Measurements from ENCODE around the gene TMEM219.

The TMEM219 gene

GRCh38 chr16:29995324-29995910 is 33.5 kb downstream of the TMEM219 start, which contains the start of gene HIRIP3:
Gene HIRIP3 (minus strand): TSS chr16:29995617. CDS start chr16:29995605, 12 bp downstream.
- DNase-seq (ENCODE audit: low read depth in 3 of 3): peak; percentile 76 to 84 (median 80)

GRCh38 chr16:29995911-29996765 is 34.3 kb downstream of the TMEM219 start, which contains the start of gene INO80E:
Gene INO80E (plus strand): TSS chr16:29996241. CDS start chr16:29996311, 70 bp downstream.
- DNase-seq (ENCODE audit: low read depth in 3 of 3): peak; percentile 98 to 99 (median 99)

DNA sequence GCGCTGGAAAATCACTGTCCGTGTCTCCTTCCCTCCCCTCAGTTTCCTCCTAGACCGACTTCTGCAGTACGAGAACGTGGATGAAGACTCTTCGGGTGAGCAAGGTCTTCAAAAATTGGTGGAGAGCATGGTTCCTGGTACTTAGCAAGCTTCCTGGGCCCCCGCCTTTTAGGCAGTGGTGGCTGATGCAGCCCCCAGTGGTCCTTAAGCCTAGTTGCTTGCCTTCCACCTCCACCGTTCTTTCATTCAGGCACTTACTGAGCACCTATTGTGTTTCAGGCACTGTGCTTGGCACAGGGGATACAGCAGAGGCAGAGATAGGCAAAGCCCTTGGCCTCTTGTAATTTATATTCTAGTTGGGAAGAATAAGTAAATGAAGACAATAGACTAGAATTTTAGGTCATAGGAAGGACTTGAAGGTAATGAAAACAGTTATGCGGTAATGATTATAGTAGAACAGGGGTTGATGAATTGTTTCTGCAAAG is 34.9 kb downstream of the TMEM219 start:
- no peak for DNase-seq (ENCODE audit: low read depth in 3 of 3)

- no peak for DNase-seq (ENCODE audit: low read depth in 3 of 3)
Observed at GRCh38 chr16:29999605-30000004, 37.7 kb downstream of the TMEM219 start.

DNA sequence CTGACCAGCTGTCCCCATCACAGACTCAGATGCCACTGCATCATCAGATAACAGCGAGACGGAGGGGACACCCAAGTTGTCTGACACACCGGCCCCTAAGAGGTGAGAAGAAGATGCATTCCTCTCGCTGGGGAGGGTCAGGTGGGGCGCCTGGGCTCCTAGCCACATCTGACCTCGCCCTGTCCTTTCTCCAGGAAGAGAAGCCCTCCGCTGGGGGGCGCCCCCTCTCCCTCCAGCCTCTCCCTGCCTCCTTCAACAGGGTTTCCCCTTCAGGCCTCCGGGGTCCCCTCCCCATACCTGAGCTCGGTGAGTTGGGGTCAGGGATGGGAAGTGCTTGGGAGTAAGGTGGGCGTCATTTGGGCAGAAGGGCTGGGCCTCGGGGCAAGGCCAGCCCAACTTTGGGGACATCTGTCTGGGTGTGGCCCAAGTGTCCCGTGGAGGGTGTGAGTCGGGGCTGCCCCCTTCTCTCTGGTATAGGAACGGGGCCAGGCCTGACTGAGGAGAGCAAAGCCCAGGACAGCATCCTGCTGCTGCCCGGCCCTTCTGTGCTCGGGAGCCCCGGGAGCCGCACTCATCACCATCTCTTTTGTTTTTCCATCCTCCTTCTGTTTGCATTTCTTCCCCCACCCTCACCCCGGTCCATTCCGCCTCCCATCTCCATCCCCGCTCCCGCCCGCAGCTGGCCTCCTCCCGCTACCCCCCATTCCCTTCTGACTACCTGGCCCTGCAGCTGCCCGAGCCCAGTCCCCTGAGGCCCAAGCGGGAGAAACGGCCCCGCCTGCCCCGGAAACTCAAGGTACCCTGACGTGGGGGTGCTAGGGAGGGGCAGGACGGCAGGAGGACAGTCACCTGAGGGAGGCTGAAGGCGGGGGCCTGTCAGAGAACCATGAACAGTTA is 39.1 kb downstream of the TMEM219 start:
- DNase-seq (ENCODE audit: low read depth in 3 of 3): no peak

DNA sequence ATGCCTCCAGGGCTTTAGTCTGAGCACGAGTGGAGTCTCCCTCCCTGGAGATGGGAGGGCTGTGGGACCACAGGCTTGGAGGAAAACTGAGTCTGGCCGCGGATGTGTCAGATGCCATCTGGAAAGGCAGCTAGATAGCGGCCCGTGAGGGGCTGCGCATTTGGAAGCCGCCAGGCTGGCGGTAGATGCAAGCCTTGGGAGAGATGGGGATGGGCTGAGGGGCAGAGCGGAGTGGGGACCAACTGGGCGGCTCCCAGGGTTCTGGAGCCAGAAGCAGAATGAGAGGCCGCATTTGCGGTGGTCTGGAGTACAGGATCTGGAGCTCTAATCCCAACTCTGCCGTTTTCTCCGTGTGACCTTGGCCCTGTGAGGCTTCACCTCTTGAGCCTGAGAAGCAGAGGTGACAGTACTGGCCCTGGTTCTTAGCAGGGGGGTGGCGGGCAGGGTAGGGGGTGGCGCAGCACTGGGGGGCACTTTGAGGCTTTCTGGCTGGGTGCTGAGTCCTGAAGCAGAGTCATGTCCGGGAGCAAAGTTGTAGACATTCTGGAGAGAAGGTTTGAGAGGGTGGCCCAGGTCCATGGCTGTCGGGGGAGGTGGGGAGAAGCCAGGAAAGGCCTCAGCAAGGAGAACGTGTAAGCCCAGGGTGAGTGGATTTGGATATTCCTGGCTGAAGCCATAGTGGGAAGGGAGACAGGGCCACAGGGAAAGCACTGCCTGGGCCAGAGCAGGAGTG is 40.9 kb downstream of the TMEM219 start:
- DNase-seq (ENCODE audit: low read depth in 3 of 3): no peak

- DNase-seq (ENCODE audit: low read depth in 3 of 3): no peak
Observed at GRCh38 chr16:30003670-30004423, 42.0 kb downstream of the TMEM219 start.

DNA sequence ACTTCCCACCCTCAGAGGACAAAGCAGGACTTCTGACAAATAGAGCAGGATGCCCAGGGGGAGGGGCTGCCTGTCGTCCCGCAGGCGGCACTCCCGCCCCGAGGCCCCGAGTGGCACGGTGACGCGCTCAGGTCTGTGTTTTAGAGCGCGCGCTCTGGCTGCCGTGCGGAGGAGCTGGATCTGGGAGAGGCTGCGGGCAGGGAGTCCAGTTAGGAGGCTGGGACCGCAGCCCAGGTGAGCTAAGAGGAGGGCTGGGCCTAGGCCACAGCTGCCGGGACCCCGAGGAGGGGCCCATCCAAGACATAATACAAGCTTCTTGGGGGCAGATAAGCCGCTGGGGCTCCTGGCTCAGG is 42.5 kb downstream of the TMEM219 start:
- no peak for DNase-seq (ENCODE audit: low read depth in 3 of 3)

DNA sequence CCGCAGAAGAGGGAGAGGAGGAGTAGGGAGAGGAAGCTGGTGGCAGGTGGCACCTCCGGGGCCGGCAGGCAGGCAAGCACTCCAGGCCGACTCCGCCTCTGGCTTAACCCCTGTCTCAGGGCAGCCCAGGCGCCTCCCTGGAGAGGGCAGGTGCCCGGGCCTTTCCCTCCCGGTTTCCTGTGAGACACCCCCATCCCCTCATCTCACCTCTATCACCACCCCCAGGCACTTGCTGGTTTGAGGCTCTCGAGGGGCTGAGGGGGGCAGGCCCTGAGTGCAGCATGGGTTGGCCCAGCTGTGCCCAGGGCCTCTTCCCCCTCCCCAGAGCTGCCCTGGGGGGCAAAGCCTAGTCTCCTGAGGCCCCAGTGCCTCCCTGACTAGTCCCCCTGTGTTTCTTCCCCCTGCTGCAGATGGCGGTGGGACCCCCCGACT is 42.9 kb downstream of the TMEM219 start:
- no peak for DNase-seq (ENCODE audit: low read depth in 3 of 3)

DNA sequence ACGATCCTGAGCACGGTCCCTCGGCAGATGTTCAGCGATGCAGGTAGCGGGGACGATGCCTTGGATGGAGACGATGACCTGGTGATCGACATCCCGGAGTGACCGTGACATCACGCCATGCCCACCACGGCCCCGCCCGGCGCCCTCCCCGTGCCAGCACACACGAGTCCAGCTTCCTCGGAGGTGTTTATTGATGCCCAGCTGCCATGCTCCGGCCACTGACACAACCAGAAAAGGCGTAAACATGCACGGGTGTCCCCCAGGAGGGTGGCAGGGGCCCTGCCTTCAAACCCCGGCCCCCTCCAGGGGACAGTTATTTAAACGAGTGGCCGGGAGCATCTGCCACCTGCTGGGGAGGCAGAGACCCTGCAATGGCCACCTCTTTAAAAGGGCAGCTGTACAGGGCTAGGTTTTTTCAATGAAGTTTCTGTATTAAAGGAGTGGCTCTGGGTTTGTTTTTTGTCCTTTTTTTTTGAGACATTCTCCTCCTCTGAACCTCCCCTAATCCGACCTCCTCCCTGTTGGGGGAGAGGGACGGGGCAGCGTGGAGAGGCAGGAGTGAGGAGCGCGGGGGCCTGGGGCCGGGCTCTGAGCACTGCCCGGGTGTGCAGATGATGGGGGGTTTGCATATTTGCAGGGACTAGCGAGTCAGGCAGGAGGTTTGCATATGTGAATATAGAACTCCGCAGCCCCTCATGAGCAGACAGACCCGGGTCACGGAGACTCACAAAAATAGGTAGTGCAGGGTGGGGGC is 43.6 kb downstream of the TMEM219 start:
- DNase-seq (ENCODE audit: low read depth in 3 of 3): no peak

DNA sequence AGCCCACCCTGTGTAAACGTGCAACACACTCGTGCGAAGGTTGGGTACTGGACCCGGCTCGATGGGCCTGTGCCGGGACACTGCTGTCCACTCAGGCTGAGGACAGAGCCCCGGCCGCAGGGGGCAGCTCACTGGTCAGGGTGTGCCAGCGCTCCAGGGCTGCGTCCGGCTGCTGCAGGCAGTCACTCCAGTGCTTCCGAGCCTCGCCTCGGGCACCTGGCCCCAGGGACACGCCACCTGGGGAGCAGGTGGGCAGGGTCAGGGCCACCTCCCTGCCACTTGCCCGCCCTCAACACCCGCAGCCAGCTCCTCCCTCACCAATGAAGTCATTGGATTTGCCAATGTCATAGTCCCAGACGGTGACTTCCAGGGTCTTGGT is 44.2 kb downstream of the TMEM219 start:
- DNase-seq (ENCODE audit: low read depth in 3 of 3): no peak

DNA sequence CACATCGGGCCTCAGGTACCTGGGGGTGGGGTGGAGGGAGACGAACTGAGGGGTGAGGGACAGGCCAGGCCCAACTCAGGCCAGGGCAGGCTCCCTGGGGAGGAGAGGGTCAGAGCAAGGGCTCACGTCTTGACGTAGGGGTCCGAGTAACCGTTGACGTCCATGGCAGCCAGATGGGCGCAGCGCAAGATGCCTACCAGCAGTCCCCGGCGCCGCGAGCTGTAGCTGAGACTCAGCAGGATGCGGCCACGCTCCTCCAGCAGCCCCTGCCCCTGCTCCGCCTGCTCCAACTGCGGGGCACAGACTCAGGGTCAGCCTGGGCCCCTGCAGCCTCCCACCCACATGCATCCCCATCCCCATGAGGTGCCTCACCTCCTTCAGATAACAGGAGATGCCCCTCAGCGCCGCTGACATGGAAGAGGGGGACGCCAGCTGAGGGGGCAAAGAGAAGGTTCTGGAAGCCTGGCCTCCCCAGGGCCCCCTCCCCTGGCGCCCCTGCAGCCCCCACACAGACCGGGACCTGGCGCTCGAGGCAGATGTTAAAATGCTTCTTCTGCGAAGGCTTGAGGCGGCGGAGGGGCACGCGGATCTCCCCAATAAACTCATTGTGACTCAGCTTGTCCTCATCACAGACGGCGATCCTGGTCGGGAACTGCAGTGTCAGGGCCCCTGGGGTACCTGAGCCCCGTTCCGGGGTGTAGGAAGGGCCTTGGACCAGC is 44.9 kb downstream of the TMEM219 start:
- DNase-seq (ENCODE audit: low read depth in 3 of 3): no peak

- no peak for DNase-seq (ENCODE audit: low read depth in 3 of 3)
Observed at GRCh38 chr16:30007378-30007895, 45.6 kb downstream of the TMEM219 start.

- DNase-seq (ENCODE audit: low read depth in 3 of 3): no peak
Observed at GRCh38 chr16:30009085-30009862, 47.4 kb downstream of the TMEM219 start.

GRCh38 chr16:30009990-30010843 is 48.3 kb downstream of the TMEM219 start:
- no peak for DNase-seq (ENCODE audit: low read depth in 3 of 3)

DNA sequence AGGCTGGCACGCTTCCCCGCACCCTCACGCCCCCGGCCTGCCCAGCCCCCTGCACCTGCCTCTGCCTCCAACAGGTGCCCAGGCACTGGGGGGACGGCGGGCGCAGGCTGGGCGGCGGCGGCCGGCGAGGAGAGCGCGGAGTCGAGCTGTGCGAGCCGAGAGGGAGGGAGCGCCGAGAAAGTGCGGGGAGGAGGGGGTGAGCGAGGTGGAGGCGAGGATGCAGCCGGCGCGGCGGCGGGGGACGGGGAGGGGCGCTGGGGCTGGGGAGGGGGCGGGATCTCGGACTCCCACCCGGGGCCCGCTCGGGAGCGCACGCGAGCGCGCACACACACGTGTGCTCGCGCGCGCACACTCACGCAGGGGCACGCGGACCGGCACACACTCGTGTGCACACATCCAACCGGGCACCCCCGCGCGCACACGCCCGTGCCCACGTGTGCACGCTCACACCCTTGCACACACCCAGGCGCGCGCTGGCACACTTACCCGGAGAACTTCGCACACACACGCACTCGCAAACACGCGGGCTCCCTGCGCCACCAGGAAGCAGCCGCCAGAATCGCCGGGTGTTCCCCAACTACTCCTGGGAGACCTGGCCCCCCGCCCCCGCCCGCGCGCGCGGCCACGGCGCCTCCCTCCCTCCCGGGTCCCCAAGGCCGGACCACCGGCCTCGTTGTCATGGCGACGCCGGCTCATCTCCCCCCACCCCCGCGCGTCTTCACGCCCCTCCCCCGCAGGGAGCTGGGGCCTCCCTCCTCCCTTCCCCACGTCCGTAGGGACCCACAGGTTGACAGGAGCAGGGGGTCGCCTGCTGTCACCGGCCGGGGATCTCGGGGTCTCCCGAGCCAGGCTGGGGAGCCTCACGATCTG is 49.2 kb downstream of the TMEM219 start, which contains the start of gene DOC2A:
Gene DOC2A, minus strand, starts transcription at position 184 of the 870 bp plus-strand sequence. CDS start 805 bp downstream, outside the sequence.
- DNase-seq (ENCODE audit: low read depth in 3 of 3): peak in 1 of 3 donors; percentile 33

Data from stimulated activated CD4-positive, alpha-beta T cell treated with anti-CD3 and anti-CD28 coated beads, TNF-alpha, amount 100 ng/mL, for 48 hours (primary cell).